A549 (cell line): ENCODE measurements around the gene STK16.

Experiments used
- SMC3 ChIP-seq: fragments of >200 bp; sonication (Bioruptor Twin); formaldehyde crosslinking; IDR thresholded peaks from 3 replicates; pipeline ENCODE4 v1.6.1; 2018; ENCODE audit warnings: inconsistent platforms
- TF ChIP-seq, protein P1 (sequence below): fragments of 450-650 bp; IDR thresholded peaks from 2 replicates; pipeline ENCODE4 v1.6.1; 2014; ENCODE audit warnings: antibody characterized with exemption
- TF ChIP-seq, protein P2 (sequence below): fragments of >200 bp; sonication (Bioruptor Twin); formaldehyde crosslinking; IDR thresholded peaks from 3 replicates; pipeline ENCODE4 v1.5.1; 2016

GRCh38 chr2:219291910-219292490, 46.7 kb downstream of the STK16 start:
- no peak for TF ChIP-seq SMC3
- TF ChIP-seq, protein P1, sequence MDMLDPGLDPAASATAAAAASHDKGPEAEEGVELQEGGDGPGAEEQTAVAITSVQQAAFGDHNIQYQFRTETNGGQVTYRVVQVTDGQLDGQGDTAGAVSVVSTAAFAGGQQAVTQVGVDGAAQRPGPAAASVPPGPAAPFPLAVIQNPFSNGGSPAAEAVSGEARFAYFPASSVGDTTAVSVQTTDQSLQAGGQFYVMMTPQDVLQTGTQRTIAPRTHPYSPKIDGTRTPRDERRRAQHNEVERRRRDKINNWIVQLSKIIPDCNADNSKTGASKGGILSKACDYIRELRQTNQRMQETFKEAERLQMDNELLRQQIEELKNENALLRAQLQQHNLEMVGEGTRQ = no peak
- TF ChIP-seq, protein P2, sequence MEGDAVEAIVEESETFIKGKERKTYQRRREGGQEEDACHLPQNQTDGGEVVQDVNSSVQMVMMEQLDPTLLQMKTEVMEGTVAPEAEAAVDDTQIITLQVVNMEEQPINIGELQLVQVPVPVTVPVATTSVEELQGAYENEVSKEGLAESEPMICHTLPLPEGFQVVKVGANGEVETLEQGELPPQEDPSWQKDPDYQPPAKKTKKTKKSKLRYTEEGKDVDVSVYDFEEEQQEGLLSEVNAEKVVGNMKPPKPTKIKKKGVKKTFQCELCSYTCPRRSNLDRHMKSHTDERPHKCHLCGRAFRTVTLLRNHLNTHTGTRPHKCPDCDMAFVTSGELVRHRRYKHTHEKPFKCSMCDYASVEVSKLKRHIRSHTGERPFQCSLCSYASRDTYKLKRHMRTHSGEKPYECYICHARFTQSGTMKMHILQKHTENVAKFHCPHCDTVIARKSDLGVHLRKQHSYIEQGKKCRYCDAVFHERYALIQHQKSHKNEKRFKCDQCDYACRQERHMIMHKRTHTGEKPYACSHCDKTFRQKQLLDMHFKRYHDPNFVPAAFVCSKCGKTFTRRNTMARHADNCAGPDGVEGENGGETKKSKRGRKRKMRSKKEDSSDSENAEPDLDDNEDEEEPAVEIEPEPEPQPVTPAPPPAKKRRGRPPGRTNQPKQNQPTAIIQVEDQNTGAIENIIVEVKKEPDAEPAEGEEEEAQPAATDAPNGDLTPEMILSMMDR = no peak
